ENCODE measurements around the gene C12orf43.

DNA sequence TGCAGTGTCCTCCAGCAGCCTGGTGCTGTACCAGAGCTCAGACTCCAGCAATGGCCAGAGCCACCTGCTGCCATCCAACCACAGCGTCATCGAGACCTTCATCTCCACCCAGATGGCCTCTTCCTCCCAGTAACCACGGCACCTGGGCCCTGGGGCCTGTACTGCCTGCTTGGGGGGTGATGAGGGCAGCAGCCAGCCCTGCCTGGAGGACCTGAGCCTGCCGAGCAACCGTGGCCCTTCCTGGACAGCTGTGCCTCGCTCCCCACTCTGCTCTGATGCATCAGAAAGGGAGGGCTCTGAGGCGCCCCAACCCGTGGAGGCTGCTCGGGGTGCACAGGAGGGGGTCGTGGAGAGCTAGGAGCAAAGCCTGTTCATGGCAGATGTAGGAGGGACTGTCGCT lies 15.2 kb downstream of the C12orf43 start:
- TF ChIP-seq, protein P1, sequence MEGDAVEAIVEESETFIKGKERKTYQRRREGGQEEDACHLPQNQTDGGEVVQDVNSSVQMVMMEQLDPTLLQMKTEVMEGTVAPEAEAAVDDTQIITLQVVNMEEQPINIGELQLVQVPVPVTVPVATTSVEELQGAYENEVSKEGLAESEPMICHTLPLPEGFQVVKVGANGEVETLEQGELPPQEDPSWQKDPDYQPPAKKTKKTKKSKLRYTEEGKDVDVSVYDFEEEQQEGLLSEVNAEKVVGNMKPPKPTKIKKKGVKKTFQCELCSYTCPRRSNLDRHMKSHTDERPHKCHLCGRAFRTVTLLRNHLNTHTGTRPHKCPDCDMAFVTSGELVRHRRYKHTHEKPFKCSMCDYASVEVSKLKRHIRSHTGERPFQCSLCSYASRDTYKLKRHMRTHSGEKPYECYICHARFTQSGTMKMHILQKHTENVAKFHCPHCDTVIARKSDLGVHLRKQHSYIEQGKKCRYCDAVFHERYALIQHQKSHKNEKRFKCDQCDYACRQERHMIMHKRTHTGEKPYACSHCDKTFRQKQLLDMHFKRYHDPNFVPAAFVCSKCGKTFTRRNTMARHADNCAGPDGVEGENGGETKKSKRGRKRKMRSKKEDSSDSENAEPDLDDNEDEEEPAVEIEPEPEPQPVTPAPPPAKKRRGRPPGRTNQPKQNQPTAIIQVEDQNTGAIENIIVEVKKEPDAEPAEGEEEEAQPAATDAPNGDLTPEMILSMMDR (IDR thresholded peaks at IDR 0.05) = no peak
- no peak for TF ChIP-seq POLR2A (IDR thresholded peaks at IDR 0.05)
- TF ChIP-seq EP300 (IDR thresholded peaks at IDR 0.05) = no peak
